GM18505 (cell line): ENCODE measurements around the gene MOGAT3.

Experiments
- ATAC-seq: cut with Tn5 transposase; IDR thresholded peaks from one replicate; pipeline ENCODE4 v1.9.1; 2021; ENCODE audit not compliant: unreplicated experiment
- POLR2A ChIP-seq: IDR thresholded peaks from 4 replicates; pipeline ENCODE4 v1.6.1; 2011; ENCODE audit warnings: borderline replicate concordance; ENCODE audit not compliant: insufficient read depth, insufficient read length; ENCODE audit errors: extremely low read depth

The MOGAT3 gene

DNA sequence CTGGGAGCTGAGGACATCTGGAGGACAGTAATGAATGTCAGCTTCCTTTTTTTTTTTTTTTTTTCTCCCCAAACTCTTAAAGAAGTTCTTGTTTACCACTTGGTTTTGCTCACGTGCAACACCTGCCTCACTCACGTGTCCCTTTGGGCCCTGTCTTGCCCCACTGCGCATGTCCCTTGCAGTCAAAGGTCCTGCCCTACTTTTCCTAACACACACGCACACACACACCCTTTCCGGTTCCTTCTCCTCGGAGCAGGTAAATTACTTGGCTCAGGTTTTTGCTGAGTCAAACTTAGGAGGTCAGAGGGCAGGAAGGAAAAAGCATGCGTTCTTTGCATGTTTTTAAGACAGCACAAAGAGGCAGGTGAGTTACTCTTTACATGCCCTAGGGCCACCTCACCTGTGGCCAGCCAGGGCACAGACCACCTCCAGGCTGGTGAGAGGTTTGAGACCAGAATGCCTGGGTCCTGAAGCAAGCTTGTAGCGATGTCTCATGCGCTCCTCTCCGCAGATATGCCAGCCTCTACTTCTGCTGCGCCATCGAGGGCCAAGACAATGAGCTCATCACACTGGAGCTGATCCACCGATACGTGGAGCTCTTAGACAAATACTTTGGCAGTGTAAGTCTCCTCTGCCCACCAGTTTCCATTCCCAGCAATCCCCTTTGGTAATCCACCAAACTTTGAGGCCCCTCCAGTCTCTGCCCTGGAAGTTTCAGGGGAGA is 43.8 kb downstream of the MOGAT3 start:
- no peak for TF ChIP-seq POLR2A
- no peak for ATAC-seq

DNA sequence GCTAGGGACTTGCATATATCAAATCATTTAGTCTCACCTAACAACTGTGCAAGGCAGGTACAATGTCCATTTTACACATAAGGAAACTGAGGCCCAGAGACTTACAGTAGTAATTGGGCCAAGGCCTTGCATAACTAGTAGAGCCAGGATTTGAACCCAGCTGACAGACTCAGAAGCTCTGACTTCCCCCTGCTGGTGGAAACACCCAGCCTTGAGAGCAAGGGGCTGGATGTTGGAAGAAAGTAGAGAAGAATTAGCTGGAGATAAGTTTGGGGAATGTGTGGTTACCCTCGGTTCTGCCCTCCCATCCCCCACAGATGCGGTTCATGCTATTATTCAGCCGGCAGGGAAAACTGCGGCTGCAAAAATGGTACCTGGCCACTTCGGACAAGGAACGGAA is 44.6 kb downstream of the MOGAT3 start:
- no peak for TF ChIP-seq POLR2A
- ATAC-seq: no peak

DNA sequence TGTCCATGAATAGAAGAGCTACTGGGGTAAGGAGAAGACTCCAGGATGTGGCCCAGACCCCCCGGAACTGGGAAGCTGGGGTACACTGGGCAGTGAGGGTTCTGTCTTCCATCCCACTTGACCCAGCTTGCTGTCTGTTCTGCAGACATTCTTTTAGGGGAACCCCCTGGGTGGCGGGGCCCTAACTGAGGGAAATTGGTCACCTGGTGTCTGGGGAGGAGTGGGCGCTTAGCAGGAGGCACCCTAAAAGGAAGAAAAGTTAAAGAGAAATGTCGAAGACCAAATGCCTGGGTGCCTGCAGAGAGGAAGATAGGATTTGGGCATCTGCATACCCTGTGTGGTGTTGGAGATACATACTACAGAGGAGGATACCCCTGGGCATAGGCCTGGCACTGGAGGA is 45.5 kb downstream of the MOGAT3 start:
- TF ChIP-seq POLR2A: no peak

DNA sequence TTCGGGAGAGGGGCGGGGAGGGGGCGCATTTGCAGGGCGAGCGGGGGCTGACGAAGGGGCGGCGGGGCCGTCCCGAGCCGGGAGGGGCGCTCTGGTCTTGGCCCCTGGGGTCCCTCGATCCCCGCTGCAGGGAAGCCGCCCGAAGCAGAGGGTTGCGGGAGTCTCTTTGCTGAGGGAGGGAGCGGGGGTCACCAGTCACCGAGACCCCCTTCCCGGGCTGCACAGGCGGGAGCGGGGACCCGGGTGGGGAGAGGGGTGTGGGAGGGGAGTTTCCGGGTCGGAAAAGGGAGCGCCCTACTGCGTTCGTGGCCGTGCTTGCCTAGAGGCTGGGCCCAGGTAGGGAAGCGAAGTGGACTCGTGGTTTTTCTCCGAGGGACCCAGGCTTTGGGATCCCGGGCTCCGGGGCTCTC is 46.1 kb downstream of the MOGAT3 start:
- TF ChIP-seq POLR2A: no peak
- peak; percentile 16 for ATAC-seq

More for the DNA sequence above, 45.5 kb downstream of the MOGAT3 start:
- ATAC-seq: no peak

DNA sequence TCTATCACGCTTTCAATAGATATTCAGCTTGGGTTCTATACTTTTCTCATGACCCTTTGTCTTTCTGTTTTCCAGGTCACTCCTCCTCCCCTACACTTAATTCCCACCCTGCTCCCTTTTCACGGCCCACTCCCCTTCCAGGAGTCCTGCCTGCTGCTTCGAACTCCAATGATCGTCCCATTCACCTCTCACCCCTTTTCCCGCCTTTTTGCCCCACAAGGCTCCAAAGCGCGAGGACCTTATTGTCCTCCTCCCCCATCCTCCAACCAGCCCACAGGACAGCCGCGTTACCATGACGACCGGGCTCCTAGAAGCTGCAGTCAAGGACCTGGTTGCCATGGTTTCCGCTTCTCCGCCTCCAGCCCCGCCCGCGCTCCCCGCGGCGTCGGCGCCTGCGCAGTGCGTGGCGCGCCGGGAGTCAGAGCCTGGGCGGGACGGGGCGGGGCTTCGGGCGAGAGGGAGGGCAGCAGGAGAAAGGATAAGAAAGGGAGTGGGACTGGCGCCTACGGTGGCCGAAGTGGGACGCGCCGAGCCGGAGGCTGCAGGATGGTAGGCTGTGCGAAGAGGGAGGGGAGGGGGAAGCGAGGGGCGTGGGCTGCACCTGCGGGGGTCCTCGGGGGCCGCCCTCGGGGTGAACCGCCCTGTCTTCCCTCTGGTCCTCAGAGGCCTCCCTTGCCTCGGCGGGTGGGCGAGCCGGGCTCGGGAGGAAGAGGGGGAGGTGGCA is 46.7 kb downstream of the MOGAT3 start, which contains the start of gene AP1S1:
Gene AP1S1, plus strand, starts transcription at position 508 of the 724 bp plus-strand sequence. Its CDS starts 39 bp downstream, at position 547.
- ATAC-seq: peak; percentile 79
- no peak for TF ChIP-seq POLR2A

DNA sequence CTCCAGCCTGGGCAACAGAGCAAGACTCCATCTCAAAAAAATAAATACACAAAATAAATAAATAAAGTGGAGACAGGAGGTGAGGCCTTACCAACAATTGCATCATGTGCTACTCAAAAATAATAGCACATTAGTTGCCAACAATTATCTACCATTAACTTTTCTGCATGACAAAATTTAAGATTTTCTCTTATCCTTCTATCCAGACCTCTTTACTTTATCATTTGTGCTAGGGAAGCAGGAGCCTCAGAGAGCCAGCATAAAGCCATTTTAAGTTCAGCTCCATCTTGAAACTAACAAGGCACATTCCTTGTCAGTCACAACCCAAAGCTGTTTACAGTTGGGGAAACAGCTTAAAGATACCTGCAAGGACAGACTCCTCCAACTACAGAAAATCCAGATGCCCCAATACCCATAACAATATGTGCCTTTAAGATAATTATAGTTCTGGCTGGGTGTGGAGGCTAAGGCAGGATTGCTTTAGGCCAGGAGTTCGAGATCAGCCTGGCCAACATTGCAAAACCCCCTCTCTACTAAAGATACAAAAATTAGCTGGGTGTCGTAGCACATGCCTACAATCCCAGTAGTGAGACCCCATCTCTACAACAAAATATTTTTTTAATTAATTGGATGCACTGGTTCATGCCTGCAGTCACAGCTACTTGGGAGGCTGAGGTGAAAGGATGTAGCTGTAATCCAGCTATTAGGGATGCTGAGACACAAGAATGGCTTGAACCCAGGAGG is 48.8 kb downstream of the MOGAT3 start:
- no peak for TF ChIP-seq POLR2A
- no peak for ATAC-seq
